SK-N-SH treated with all-trans-retinoic acid at 6 μM for 48 hours (cell line): ENCODE data around the gene HOXD8.

ENCODE experiments used
- ATAC-seq: fragments of 200-7000 bp; cut with Tn5 transposase; 3 replicates; pipeline ENCODE4 v1.9.1; 2020; ENCODE audit warnings: mild to moderate bottlenecking, moderate library complexity
- ARNTL ChIP-seq: fragments of 450-650 bp; formaldehyde crosslinking; IDR thresholded peaks from 2 replicates; pipeline ENCODE4 v1.5.0; 2020; ENCODE audit warnings: low read depth, mild to moderate bottlenecking, moderate library complexity, borderline replicate concordance
- BACH2 ChIP-seq: fragments of 250-450 bp; sonication (Bioruptor Pico); IDR thresholded peaks from 2 replicates; pipeline ENCODE4 v1.9.0; 2021; ENCODE audit warnings: mild to moderate bottlenecking, borderline replicate concordance
- CREB5 ChIP-seq: fragments of 250-450 bp; sonication (Bioruptor Pico); IDR thresholded peaks from 2 replicates; pipeline ENCODE4 v1.5.1; 2020; ENCODE audit warnings: low read depth, mild to moderate bottlenecking, moderate library complexity
- CSDC2 ChIP-seq: fragments of 250-450 bp; sonication (Bioruptor Pico); IDR thresholded peaks from 2 replicates; pipeline ENCODE4 v1.5.0; 2020; ENCODE audit warnings: mild to moderate bottlenecking, moderate library complexity
- CSRNP3 ChIP-seq: fragments of 250-450 bp; sonication (Bioruptor Pico); IDR thresholded peaks from 2 replicates; pipeline ENCODE4 v1.5.1; 2021; ENCODE audit warnings: mild to moderate bottlenecking, moderate library complexity
- GLIS3 ChIP-seq: fragments of 250-450 bp; sonication (Bioruptor Pico); IDR thresholded peaks from 2 replicates; pipeline ENCODE4 v1.5.0; 2020; ENCODE audit warnings: mild to moderate bottlenecking, moderate library complexity
- ISL1 ChIP-seq: fragments of 250-450 bp; sonication (Bioruptor Pico); IDR thresholded peaks from 2 replicates; pipeline ENCODE4 v2.1.2; 2022; ENCODE audit warnings: mild to moderate bottlenecking, moderate library complexity
- OSR1 ChIP-seq: fragments of 250-450 bp; sonication (Bioruptor Pico); IDR thresholded peaks from 2 replicates; pipeline ENCODE4 v1.8.0; 2022; ENCODE audit warnings: moderate library complexity, mild to moderate bottlenecking, inconsistent platforms
- PATZ1 ChIP-seq: fragments of 250-450 bp; sonication (Bioruptor Pico); IDR thresholded peaks from 2 replicates; pipeline ENCODE4 v1.8.0; 2020; ENCODE audit warnings: mild to moderate bottlenecking, moderate library complexity, borderline replicate concordance
- POU6F1 ChIP-seq: fragments of 250-450 bp; sonication (Bioruptor Pico); IDR thresholded peaks from 2 replicates; pipeline ENCODE4 v1.8.0; 2021; ENCODE audit warnings: low read depth, mild to moderate bottlenecking, moderate library complexity, borderline replicate concordance
- PPARA ChIP-seq: fragments of 250-450 bp; sonication (Bioruptor Pico); IDR thresholded peaks from 2 replicates; pipeline ENCODE4 v1.5.0; 2020; ENCODE audit warnings: mild to moderate bottlenecking, borderline replicate concordance
- RARB ChIP-seq: fragments of 250-450 bp; sonication (Bioruptor Pico); IDR thresholded peaks from 2 replicates; pipeline ENCODE4 v1.8.0; 2021; ENCODE audit warnings: mild to moderate bottlenecking, moderate library complexity
- SNAI2 ChIP-seq: fragments of 250-450 bp; sonication (Bioruptor Pico); IDR thresholded peaks from 2 replicates; pipeline ENCODE4 v1.5.0; 2020; ENCODE audit warnings: mild to moderate bottlenecking, moderate library complexity
- TOX ChIP-seq: fragments of 250-450 bp; sonication (Bioruptor Pico); IDR thresholded peaks from 2 replicates; pipeline ENCODE4 v1.8.0; 2021; ENCODE audit warnings: mild to moderate bottlenecking, moderate library complexity, borderline replicate concordance
- TSHZ2 ChIP-seq: fragments of 250-450 bp; sonication (Bioruptor Pico); IDR thresholded peaks from 2 replicates; pipeline ENCODE4 v1.5.0; 2020; ENCODE audit warnings: mild to moderate bottlenecking, moderate library complexity
- ZC3H10 ChIP-seq: fragments of 250-450 bp; sonication (Bioruptor Pico); IDR thresholded peaks from 2 replicates; pipeline ENCODE4 v1.5.1; 2021; ENCODE audit warnings: mild to moderate bottlenecking, moderate library complexity
- ZFP3 ChIP-seq: fragments of 250-450 bp; sonication (Bioruptor Pico); IDR thresholded peaks from 2 replicates; pipeline ENCODE4 v1.5.0; 2020; ENCODE audit warnings: mild to moderate bottlenecking, moderate library complexity
- ZFP30 ChIP-seq: fragments of 450-650 bp; formaldehyde crosslinking; IDR thresholded peaks from 2 replicates; pipeline ENCODE4 v1.5.0; 2022; ENCODE audit warnings: mild to moderate bottlenecking, moderate library complexity
- ZNF70 ChIP-seq: fragments of 450-650 bp; formaldehyde crosslinking; IDR thresholded peaks from 2 replicates; pipeline ENCODE4 v1.5.0; 2020; ENCODE audit warnings: mild to moderate bottlenecking, moderate library complexity
- ZNF8 ChIP-seq: fragments of 450-650 bp; formaldehyde crosslinking; IDR thresholded peaks from 2 replicates; pipeline ENCODE4 v1.5.0; 2020; ENCODE audit warnings: mild to moderate bottlenecking, moderate library complexity

Gene HOXD8

GRCh38 chr2:176090862-176091261 is 38.6 kb upstream of the HOXD8 start (continued):
- no peak for TF ChIP-seq TSHZ2 (CRISPR knock-in tag)
- TF ChIP-seq ZFP30 (CRISPR knock-in tag) = no peak
- no peak for TF ChIP-seq SNAI2 (CRISPR knock-in tag)
- TF ChIP-seq CSDC2 (CRISPR knock-in tag) = no peak
- TF ChIP-seq ZNF70 (CRISPR knock-in tag) = no peak
- no peak for TF ChIP-seq PATZ1
- TF ChIP-seq ARNTL (CRISPR knock-in tag) = no peak

- ATAC-seq = no peak
- no peak for TF ChIP-seq POU6F1 (CRISPR knock-in tag)
- TF ChIP-seq CSRNP3 (CRISPR knock-in tag) = no peak
- no peak for TF ChIP-seq ISL1
- TF ChIP-seq ZC3H10 (CRISPR knock-in tag) = no peak
- TF ChIP-seq GLIS3 (CRISPR knock-in tag) = no peak
- TF ChIP-seq ARNTL (CRISPR knock-in tag) = no peak
- TF ChIP-seq TOX = no peak
- TF ChIP-seq ZFP3 (CRISPR knock-in tag) = no peak
- TF ChIP-seq CREB5 (CRISPR knock-in tag) = no peak
- no peak for TF ChIP-seq OSR1 (CRISPR knock-in tag)
- no peak for TF ChIP-seq CSDC2 (CRISPR knock-in tag)
- TF ChIP-seq PPARA (CRISPR knock-in tag) = no peak
- no peak for TF ChIP-seq BACH2
- TF ChIP-seq ZNF70 (CRISPR knock-in tag) = no peak
- no peak for TF ChIP-seq ZFP30 (CRISPR knock-in tag)
- TF ChIP-seq ZNF8 (CRISPR knock-in tag) = no peak
- no peak for TF ChIP-seq SNAI2 (CRISPR knock-in tag)
- no peak for TF ChIP-seq RARB (CRISPR knock-in tag)
- TF ChIP-seq, all 23 proteins: peak for 0
Observed at GRCh38 chr2:176091329-176092258, 37.9 kb upstream of the HOXD8 start.
